Measurements from ENCODE around the gene METRN. TPM values are rescaled to one million over a fixed set of nuclear protein-coding genes. Genes with fewer than 3 reads are reported as not detected.

METRN gene
- polyA plus RNA-seq, 1 of the 3 experiments (the other 2 are of a cell fraction): 59.7 TPM

- 82% methylated on average over 33 of the region's 55 CpGs for WGBS (ENCODE audit: low lambda C conversion rate)
- peak overlapping the region; percentile 99; the same call in 1 of the 2 replicates for H3K4me2 ChIP-seq
- peak; percentile 66 for DNase-seq
These were observed 14.2 kb downstream of the METRN start for GRCh38 chr16:728890-729744.

GRCh38 chr16:729768-730665 is 15.1 kb downstream of the METRN start:
- WGBS (ENCODE audit: low lambda C conversion rate): 90% methylated on average over 7 of the region's 37 CpGs
- CTCF ChIA-PET: interaction anchor here (5.2 to 20.3 kb wide), 2 partner anchors 10 to 17 kb away, joined by 33 to 358 read pairs; partner anchors contain the start of genes ANTKMT, CIAO3, FBXL16 and METRN
- TF ChIP-seq EP300 (IDR thresholded peaks at IDR 0.05; ENCODE audit: borderline replicate concordance in 1 of 2, low read depth in 1 of 2, low read length in 1 of 2) (no peak), ZBTB33 (IDR thresholded peaks at IDR 0.05; ENCODE audit: borderline replicate concordance, low read depth) (no peak), FOSL2 (IDR thresholded peaks at IDR 0.05; ENCODE audit: borderline replicate concordance, low read depth) (no peak), ELF1 (IDR thresholded peaks at IDR 0.05) (no peak), RXRA (IDR thresholded peaks at IDR 0.05; ENCODE audit: borderline replicate concordance, low read depth) (no peak), YY1 (IDR thresholded peaks at IDR 0.05; ENCODE audit: low read depth) (no peak), SMC3 (IDR thresholded peaks at IDR 0.05; ENCODE audit: low read depth, low read length) (no peak), NRF1 (IDR thresholded peaks at IDR 0.05; ENCODE audit: low read depth, low read length) (no peak), MXI1 (IDR thresholded peaks at IDR 0.05; ENCODE audit: low read depth, low read length) (no peak), FOXM1 (IDR thresholded peaks at IDR 0.05; ENCODE audit: low read depth) (no peak), IRF3 (IDR thresholded peaks at IDR 0.05; ENCODE audit: low read depth, low read length) (no peak), GATA2 (CRISPR knock-in tag; IDR thresholded peaks at IDR 0.05) (no peak), SIN3A (IDR thresholded peaks at IDR 0.05; ENCODE audit: borderline replicate concordance, low read depth, low read length) (no peak)

More at GRCh38 chr16:728890-729744, 14.2 kb downstream of the METRN start:
- H3K4me1 ChIP-seq (ENCODE audit: control insufficient read depth in 1 of 2, insufficient read depth in 2 of 2, low read depth in 1 of 2, low read length in 1 of 2): peaks cover 0 to 14% of the 10 kb centered on the region in 2 experiments; a peak in 1 of 4 replicates
- H3K9me3 ChIP-seq: no peaks in the 10 kb centered on the region
- TF ChIP-seq ZBTB33 (IDR thresholded peaks at IDR 0.05; ENCODE audit: borderline replicate concordance, low read depth) (0 out of 2 replicates have a peak, but pooled peaks have one; percentile 4), EZH2phosphoT487 (IDR thresholded peaks at IDR 0.05; ENCODE audit: borderline replicate concordance, low read depth) (no peak)
- no peak overlapping the region for H2AFZ ChIP-seq (ENCODE audit: low read depth)
- no peak overlapping the region for H3K9ac ChIP-seq
- H3K27me3 ChIP-seq (ENCODE audit: insufficient read depth): no peaks in the 10 kb centered on the region
- H3K36me3 ChIP-seq (replicated peaks in 1 of 2; ENCODE audit: control insufficient read depth in 1 of 2, insufficient read depth in 2 of 2, low read length in 1 of 2): peaks cover 0 to 12% of the 10 kb centered on the region in 2 experiments
- peaks cover 21% of the 10 kb centered on the region for H3F3A ChIP-seq (replicated peaks; ENCODE audit: insufficient read depth)
- H3K4me3 ChIP-seq (ENCODE audit: low read depth in 2 of 2, low read length in 1 of 2): peak overlapping the region in 1 of 2 experiments; percentile 78; a peak in 2 of 4 replicates
- peak overlapping the region in 1 of 2 experiments; percentile 89; a peak in 2 of 4 replicates for H3K27ac ChIP-seq (ENCODE audit: low read depth in 2 of 2, low read length in 1 of 2)
- ChIA-PET POLR2A (interaction anchor here (0.6 to 3.0 kb wide), 4 partner anchors 8 to 24 kb away, joined by 3 to 16 read pairs (median 4); partner anchors contain the start of gene METRN), CTCF (interaction anchor here (1.2 to 20.3 kb wide), 3 partner anchors 11 to 57 kb away, joined by 3 to 358 read pairs (median 33); partner anchors contain the start of genes ANTKMT, CIAO3, FBXL16 and METRN)
- H3K79me2 ChIP-seq (ENCODE audit: insufficient read depth): no peaks in the 10 kb centered on the region
- H4K20me1 ChIP-seq (ENCODE audit: insufficient read depth): 0 out of 2 replicates have a peak, but pooled peaks cover 2% of the 10 kb centered on the region
- H3K9me2 ChIP-seq: no peaks in the 10 kb centered on the region

More at GRCh38 chr16:729768-730665, 15.1 kb downstream of the METRN start:
- H4K20me1 ChIP-seq (ENCODE audit: insufficient read depth): 0 out of 2 replicates have a peak, but pooled peaks cover 2% of the 10 kb centered on the region
- H3K36me3 ChIP-seq (replicated peaks in 1 of 2; ENCODE audit: control insufficient read depth in 1 of 2, insufficient read depth in 2 of 2, low read length in 1 of 2): peaks cover 0 to 18% of the 10 kb centered on the region in 2 experiments
- no peaks in the 10 kb centered on the region for H3K9me2 ChIP-seq
- no peaks in the 10 kb centered on the region for H3K9me3 ChIP-seq
- no peak overlapping the region for H3K4me2 ChIP-seq
- no peak overlapping the region for H3K27ac ChIP-seq (ENCODE audit: low read depth in 2 of 2, low read length in 1 of 2)
- peaks cover 0 to 14% of the 10 kb centered on the region in 2 experiments; a peak in 1 of 4 replicates for H3K4me1 ChIP-seq (ENCODE audit: control insufficient read depth in 1 of 2, insufficient read depth in 2 of 2, low read depth in 1 of 2, low read length in 1 of 2)
- H3K9ac ChIP-seq: no peak overlapping the region
- no peak overlapping the region for H3K4me3 ChIP-seq (ENCODE audit: low read depth in 2 of 2, low read length in 1 of 2)
- H2AFZ ChIP-seq (ENCODE audit: low read depth): no peak overlapping the region
- DNase-seq: no peak
- peaks cover 13% of the 10 kb centered on the region for H3F3A ChIP-seq (replicated peaks; ENCODE audit: insufficient read depth)
- H3K27me3 ChIP-seq (ENCODE audit: insufficient read depth): no peaks in the 10 kb centered on the region
- H3K79me2 ChIP-seq (ENCODE audit: insufficient read depth): no peaks in the 10 kb centered on the region
- POLR2A ChIA-PET: interaction anchor here (1.0 to 3.0 kb wide), 4 partner anchors 8 to 18 kb away, joined by 3 to 16 read pairs (median 3); no protein-coding TSS in a partner anchor
